ENCODE results near the gene AHDC1. TPM values are rescaled to one million over a fixed set of nuclear protein-coding genes. Genes with fewer than 3 reads are reported as not detected.

Gene AHDC1
- polyA plus RNA-seq, 1 donor (not counting 4 experiments of a cell fraction or from before 2014, with no cell fraction given): 4.2 TPM

DNA sequence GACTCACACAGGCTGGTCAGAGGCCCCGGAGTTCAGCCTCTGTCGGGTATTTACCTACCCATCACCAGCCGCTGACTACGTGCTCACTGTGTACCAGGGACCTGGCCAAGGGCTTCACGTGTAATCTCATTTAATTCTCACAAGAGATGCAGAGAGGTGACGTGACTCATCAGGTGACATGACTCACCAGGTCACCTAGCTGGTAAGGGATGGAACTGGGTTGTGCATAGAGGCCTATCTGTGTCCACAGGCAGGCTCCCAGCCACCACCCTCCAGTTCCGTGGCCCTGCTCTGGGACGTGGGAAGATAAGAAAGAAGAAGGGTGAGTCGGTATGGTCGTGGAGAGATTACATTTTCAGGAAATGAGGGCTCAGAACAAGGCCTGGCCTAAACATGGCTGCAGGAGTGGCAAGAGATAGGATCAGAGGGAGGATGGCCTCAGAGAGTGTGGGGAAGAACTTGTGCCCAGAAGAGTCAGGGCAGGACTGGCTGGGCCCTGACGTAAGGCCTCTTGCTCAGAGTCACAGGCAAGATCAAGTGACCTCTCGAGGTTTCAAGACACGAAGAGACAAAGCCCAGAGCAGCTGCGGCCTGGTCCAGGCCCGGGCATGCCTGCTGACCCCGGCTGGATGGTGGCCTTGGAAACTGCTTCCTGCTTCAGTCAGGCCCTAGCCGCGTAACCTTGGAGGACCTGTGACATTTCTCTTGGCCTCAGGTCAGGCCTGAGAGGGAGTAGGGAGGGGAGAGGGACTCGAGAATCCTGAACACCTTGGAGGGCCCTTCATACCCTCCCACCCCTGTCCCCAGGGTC is 61.3 kb downstream of the AHDC1 start:
- peak overlapping the region; percentile 88 for H3K27ac ChIP-seq (ENCODE audit: control insufficient read depth, insufficient read depth, low read length)
- H3K9me3 ChIP-seq (ENCODE audit: control insufficient read depth, low read depth, low read length): no peaks in the 10 kb centered on the region
- no peak overlapping the region for H3K4me3 ChIP-seq (ENCODE audit: control insufficient read depth in 2 of 3, extremely low read depth in 1 of 3, insufficient read depth in 2 of 3, low read depth in 1 of 3, low read length in 3 of 3)
- H3K79me2 ChIP-seq (ENCODE audit: control insufficient read depth, insufficient read depth, low read length): peaks cover 2% of the 10 kb centered on the region
- H3K9me1 ChIP-seq (ENCODE audit: control insufficient read depth, extremely low read depth, insufficient read depth, low read length): peaks cover 3% of the 10 kb centered on the region
- no peaks in the 10 kb centered on the region for H3K27me3 ChIP-seq (ENCODE audit: control insufficient read depth, extremely low read depth, insufficient read depth, low read length)
- H2AFZ ChIP-seq (ENCODE audit: control insufficient read depth, low read length): no peak overlapping the region
- peaks cover 14 to 20% of the 10 kb centered on the region in 2 experiments for H3K36me3 ChIP-seq (ENCODE audit: control insufficient read depth in 2 of 2, extremely low read depth in 1 of 2, insufficient read depth in 2 of 2, low read length in 2 of 2)
- peak; percentile 84 for FAIRE-seq
- H3K9ac ChIP-seq (ENCODE audit: control insufficient read depth, extremely low read depth, insufficient read depth, low read length): peak overlapping the region; percentile 30
- no peak for DNase-seq (ENCODE audit: low read depth, low spot score)
- dilution Hi-C loops (cut with MboI; ENCODE audit: extremely low pct_ligation_motif_present, low sequenced_read_pairs): no loop called here
- no peak for TF ChIP-seq EZH2 (IDR thresholded peaks at IDR 0.05; ENCODE audit: low read length)
- TF ChIP-seq, protein P1, sequence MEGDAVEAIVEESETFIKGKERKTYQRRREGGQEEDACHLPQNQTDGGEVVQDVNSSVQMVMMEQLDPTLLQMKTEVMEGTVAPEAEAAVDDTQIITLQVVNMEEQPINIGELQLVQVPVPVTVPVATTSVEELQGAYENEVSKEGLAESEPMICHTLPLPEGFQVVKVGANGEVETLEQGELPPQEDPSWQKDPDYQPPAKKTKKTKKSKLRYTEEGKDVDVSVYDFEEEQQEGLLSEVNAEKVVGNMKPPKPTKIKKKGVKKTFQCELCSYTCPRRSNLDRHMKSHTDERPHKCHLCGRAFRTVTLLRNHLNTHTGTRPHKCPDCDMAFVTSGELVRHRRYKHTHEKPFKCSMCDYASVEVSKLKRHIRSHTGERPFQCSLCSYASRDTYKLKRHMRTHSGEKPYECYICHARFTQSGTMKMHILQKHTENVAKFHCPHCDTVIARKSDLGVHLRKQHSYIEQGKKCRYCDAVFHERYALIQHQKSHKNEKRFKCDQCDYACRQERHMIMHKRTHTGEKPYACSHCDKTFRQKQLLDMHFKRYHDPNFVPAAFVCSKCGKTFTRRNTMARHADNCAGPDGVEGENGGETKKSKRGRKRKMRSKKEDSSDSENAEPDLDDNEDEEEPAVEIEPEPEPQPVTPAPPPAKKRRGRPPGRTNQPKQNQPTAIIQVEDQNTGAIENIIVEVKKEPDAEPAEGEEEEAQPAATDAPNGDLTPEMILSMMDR (optimal IDR thresholded peaks at IDR 0.05 in 1 of 3, IDR thresholded peaks at IDR 0.05 in 1 of 3, conservative IDR thresholded peaks at IDR 0.05 in 1 of 3; ENCODE audit: extremely low read depth in 1 of 3, insufficient read depth in 2 of 3, low read length in 3 of 3): no peak
- no peaks in the 10 kb centered on the region for H4K20me1 ChIP-seq (ENCODE audit: control insufficient read depth, extremely low read depth, insufficient read depth, low read length)
- H3K4me2 ChIP-seq (ENCODE audit: control insufficient read depth, extremely low read depth, insufficient read depth, low read depth, low read length): peak overlapping the region; percentile 11
- H3K4me1 ChIP-seq (ENCODE audit: control insufficient read depth, extremely low read depth, insufficient read depth, low read length): peaks cover 53% of the 10 kb centered on the region

DNA sequence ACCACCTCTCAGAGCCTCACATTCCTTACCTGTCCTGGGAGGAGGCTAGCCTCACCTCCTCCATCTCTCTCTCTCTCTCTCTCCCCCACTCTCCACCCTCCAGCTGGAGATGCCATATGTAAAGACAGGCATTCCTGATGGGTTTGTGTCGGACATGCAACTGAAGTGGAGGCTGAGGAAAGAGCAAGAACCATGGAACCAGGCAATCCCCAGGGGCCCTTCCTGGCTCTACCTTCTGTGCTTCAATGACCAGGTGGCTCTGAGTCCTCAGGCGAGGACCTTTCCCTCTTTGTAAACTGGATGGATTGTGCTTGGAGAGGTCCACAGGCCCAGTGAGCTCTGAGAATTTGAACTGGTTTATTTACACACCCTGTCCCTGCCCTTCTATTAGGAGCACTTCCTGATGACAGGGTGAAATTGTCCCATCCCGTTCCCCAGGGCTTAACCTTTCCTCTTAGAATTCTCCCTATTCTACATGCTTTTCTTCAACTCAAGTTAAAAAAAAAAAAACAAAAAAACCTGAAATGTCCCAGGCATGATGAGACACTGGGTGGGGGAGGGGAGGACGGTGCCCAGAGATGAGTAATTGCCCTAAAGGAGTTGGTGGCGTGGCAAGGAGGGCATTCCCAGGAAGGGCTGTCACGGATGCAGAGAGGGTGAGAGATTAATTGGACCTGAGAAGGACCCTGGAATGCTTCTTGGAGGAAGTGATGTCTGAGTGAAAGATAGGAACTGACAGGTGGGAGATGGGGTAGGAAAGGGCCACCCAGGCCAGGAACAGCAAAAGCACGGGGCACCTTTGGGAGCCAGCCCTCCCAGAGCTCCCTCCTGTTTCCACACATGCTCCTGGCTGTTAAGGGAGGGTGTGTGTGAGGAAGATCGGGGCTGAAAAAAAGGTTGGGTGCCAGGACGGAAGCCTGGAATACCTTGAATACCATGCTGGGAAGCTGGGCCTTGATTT is 63.8 kb downstream of the AHDC1 start:
- FAIRE-seq (peak; percentile 79), DNase-seq (ENCODE audit: low read depth, low spot score) (peak; percentile 85)
- Histone ChIP-seq H3K36me3 (ENCODE audit: control insufficient read depth in 2 of 2, extremely low read depth in 1 of 2, insufficient read depth in 2 of 2, low read length in 2 of 2) (peaks cover 6 to 9% of the 10 kb centered on the region in 2 experiments), H3K79me2 (ENCODE audit: control insufficient read depth, insufficient read depth, low read length) (peaks cover 2% of the 10 kb centered on the region), H2AFZ (ENCODE audit: control insufficient read depth, low read length) (no peak overlapping the region), H3K9ac (ENCODE audit: control insufficient read depth, extremely low read depth, insufficient read depth, low read length) (peak overlapping the region; percentile 60), H3K27ac (ENCODE audit: control insufficient read depth, insufficient read depth, low read length) (peak overlapping the region; percentile 96), H4K20me1 (ENCODE audit: control insufficient read depth, extremely low read depth, insufficient read depth, low read length) (no peaks in the 10 kb centered on the region), H3K4me2 (ENCODE audit: control insufficient read depth, extremely low read depth, insufficient read depth, low read depth, low read length) (peak overlapping the region; percentile 51), H3K4me1 (ENCODE audit: control insufficient read depth, extremely low read depth, insufficient read depth, low read length) (peaks cover 77% of the 10 kb centered on the region), H3K27me3 (ENCODE audit: control insufficient read depth, extremely low read depth, insufficient read depth, low read length) (no peaks in the 10 kb centered on the region), H3K9me1 (ENCODE audit: control insufficient read depth, extremely low read depth, insufficient read depth, low read length) (peaks cover 9% of the 10 kb centered on the region), H3K9me3 (ENCODE audit: control insufficient read depth, low read depth, low read length) (no peaks in the 10 kb centered on the region), H3K4me3 (ENCODE audit: control insufficient read depth in 2 of 3, extremely low read depth in 1 of 3, insufficient read depth in 2 of 3, low read depth in 1 of 3, low read length in 3 of 3) (peak overlapping the region in 1 of 3 experiments; percentile 22)
- dilution Hi-C loops (cut with MboI; ENCODE audit: extremely low pct_ligation_motif_present, low sequenced_read_pairs): no loop called here
- TF ChIP-seq EZH2 (IDR thresholded peaks at IDR 0.05; ENCODE audit: low read length): no peak
- TF ChIP-seq, protein P1 (optimal IDR thresholded peaks at IDR 0.05 in 1 of 3, IDR thresholded peaks at IDR 0.05 in 1 of 3, conservative IDR thresholded peaks at IDR 0.05 in 1 of 3; ENCODE audit: extremely low read depth in 1 of 3, insufficient read depth in 2 of 3, low read length in 3 of 3): no peak
